ENCODE data around the gene EIF3I.

The EIF3I gene

DNA sequence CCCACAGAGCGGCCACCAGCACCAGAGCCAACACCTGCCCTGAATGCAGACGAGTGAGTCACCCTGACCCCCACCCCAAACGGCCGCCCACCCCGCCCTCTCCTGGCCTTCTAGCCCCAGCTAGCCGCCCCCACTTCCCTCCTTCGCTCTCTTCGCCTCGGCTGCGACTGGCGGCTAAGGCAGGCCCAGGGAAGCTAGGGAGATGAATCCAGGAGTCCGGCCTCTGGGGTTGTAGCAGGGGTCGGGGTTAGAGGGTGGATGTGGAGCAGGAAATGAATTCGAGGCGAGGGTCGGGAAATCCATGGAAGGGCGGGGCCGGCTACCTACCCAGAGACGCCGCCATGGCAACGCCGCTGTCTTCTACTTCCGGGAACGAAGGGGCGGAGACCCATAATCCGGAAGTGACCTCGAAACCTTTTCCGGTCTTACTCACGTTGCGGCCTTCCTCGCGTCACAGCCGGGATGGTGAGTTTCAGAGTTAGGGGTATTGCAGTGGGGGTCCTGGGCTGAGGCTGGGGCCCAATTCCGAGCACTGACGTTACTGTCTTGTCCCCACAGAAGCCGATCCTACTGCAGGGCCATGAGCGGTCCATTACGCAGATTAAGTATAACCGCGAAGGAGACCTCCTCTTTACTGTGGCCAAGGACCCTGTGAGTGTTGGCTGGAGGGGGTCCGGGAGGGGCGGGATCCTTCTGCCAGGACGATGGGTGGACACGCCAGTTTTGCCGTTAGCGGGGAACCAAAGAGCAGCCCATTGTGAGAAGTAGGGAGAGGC, at the start of gene EIF3I, which contains the start of gene TMEM234:
TSS of gene EIF3I (plus strand) at position 428 of the 776 bp plus-strand sequence. CDS start at position 463, 35 bp downstream.
TSS of gene TMEM234 (minus strand) at position 374 of the 776 bp plus-strand sequence. CDS start at position 343, 31 bp downstream.
- H3K4me3 ChIP-seq (ENCODE audit: low read depth in 1 of 2, low read length in 2 of 2) = peak within 1 kb of the TSS; percentile 93 to 97
- H3K4me1 ChIP-seq (ENCODE audit: insufficient read depth, low read length) = peaks cover 31% of the 10 kb centered on the region
- H3K27ac ChIP-seq (ENCODE audit: low read depth, low read length) = peak within 1 kb of the TSS; percentile 87
- no peaks in the 10 kb centered on the region for H3K9me3 ChIP-seq (ENCODE audit: low read length)
- peaks cover 30% of the 10 kb centered on the region for H3K36me3 ChIP-seq (ENCODE audit: insufficient read depth, low read length)
- H3K9ac ChIP-seq (ENCODE audit: low read length) = peak within 1 kb of the TSS; percentile 99
- H3K27me3 ChIP-seq (ENCODE audit: control insufficient read depth in 1 of 2, insufficient read depth in 2 of 2, low read length in 2 of 2) = no peaks in the 10 kb centered on the region

GRCh38 chr1:32172621-32173245, 49.5 kb upstream of the EIF3I start:
- H3K4me3 ChIP-seq (ENCODE audit: low read depth in 1 of 2, low read length in 2 of 2) = no peak overlapping the region
- no peak overlapping the region for H3K9ac ChIP-seq (ENCODE audit: low read length)
- no peaks in the 10 kb centered on the region for H3K27me3 ChIP-seq (ENCODE audit: control insufficient read depth in 1 of 2, insufficient read depth in 2 of 2, low read length in 2 of 2)
- H3K9me3 ChIP-seq (ENCODE audit: low read length) = no peaks in the 10 kb centered on the region
- no peak overlapping the region for H3K27ac ChIP-seq (ENCODE audit: low read depth, low read length)
- peaks cover 63% of the 10 kb centered on the region for H3K36me3 ChIP-seq (ENCODE audit: insufficient read depth, low read length)
- no peaks in the 10 kb centered on the region for H3K4me1 ChIP-seq (ENCODE audit: insufficient read depth, low read length)

GRCh38 chr1:32178380-32179192, 43.6 kb upstream of the EIF3I start:
- peak overlapping the region; percentile 92 for H3K27ac ChIP-seq (ENCODE audit: low read depth, low read length)
- H3K4me3 ChIP-seq (ENCODE audit: low read depth in 1 of 2, low read length in 2 of 2) = peak overlapping the region; percentile 72 to 79
- peaks cover 22% of the 10 kb centered on the region for H3K36me3 ChIP-seq (ENCODE audit: insufficient read depth, low read length)
- peak overlapping the region; percentile 58 for H3K9ac ChIP-seq (ENCODE audit: low read length)
- H3K4me1 ChIP-seq (ENCODE audit: insufficient read depth, low read length) = peaks cover 33% of the 10 kb centered on the region
- H3K27me3 ChIP-seq (ENCODE audit: control insufficient read depth in 1 of 2, insufficient read depth in 2 of 2, low read length in 2 of 2) = no peaks in the 10 kb centered on the region
- no peaks in the 10 kb centered on the region for H3K9me3 ChIP-seq (ENCODE audit: low read length)

DNA sequence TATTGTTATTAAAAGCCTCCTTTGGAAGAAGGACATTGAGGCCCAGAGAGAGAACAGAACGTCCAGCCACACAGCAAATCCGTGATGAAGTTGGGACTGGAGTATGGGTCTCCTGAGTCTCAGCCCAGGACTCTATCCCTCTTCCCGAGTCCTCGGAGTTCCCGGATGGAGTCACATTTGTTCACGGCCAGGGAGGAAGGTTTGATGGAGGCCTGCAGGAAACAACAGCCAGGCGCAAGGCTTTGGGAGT, 43.1 kb upstream of the EIF3I start:
- Histone ChIP-seq H3K4me1 (ENCODE audit: insufficient read depth, low read length) (peaks cover 35% of the 10 kb centered on the region), H3K36me3 (ENCODE audit: insufficient read depth, low read length) (peaks cover 20% of the 10 kb centered on the region), H3K9me3 (ENCODE audit: low read length) (no peaks in the 10 kb centered on the region), H3K9ac (ENCODE audit: low read length) (peak overlapping the region; percentile 58), H3K4me3 (ENCODE audit: low read depth in 1 of 2, low read length in 2 of 2) (peak overlapping the region; percentile 72 to 79), H3K27ac (ENCODE audit: low read depth, low read length) (peak overlapping the region; percentile 92), H3K27me3 (ENCODE audit: control insufficient read depth in 1 of 2, insufficient read depth in 2 of 2, low read length in 2 of 2) (no peaks in the 10 kb centered on the region)

DNA sequence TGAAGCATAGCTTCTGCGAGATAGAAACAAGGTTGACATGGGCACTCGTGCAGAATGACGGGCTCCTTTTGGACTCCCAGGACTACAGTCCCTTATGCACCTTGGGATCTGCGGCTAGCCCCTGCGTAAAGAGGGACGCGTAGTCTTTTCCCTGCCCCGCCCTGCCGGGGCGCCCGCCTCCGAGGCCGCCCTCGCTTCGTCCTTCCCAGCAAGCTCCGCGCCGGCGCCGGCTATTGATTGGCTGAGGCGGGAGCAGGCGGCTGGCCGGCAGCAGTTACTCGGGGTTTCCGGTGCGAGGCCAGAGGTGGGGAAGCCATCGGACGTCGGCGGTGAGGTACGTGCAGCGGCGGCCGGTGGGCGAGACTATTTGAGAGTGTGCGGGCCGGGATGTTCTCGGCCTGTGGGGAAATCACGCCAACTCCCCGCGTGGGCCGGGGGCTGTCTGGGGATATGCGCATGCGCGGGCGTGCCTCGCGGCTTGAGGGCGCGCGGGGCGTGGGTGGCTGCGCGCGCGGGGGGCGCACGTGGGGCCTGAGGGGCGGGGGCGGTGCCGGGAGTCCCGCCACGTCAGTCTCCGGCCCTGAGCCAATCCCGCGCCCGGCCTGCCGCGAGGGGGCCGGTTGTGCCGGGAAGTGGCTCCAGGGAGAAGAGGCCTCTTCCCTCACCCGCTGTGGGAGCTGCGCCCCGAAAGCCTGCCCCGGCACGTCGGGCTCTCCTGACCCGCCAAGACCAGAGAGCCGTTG, 42.6 kb upstream of the EIF3I start, which contains the start of gene TXLNA:
TSS of gene TXLNA (plus strand) at position 233 of the 743 bp plus-strand sequence. CDS start 671 bp downstream, outside the sequence.
- Histone ChIP-seq H3K9me3 (ENCODE audit: low read length) (no peaks in the 10 kb centered on the region), H3K4me3 (ENCODE audit: low read depth in 1 of 2, low read length in 2 of 2) (peak within 1 kb of the TSS; percentile 72 to 79), H3K27ac (ENCODE audit: low read depth, low read length) (peak within 1 kb of the TSS; percentile 92), H3K4me1 (ENCODE audit: insufficient read depth, low read length) (peaks cover 40% of the 10 kb centered on the region), H3K36me3 (ENCODE audit: insufficient read depth, low read length) (peaks cover 20% of the 10 kb centered on the region), H3K27me3 (ENCODE audit: control insufficient read depth in 1 of 2, insufficient read depth in 2 of 2, low read length in 2 of 2) (no peaks in the 10 kb centered on the region), H3K9ac (ENCODE audit: low read length) (peak within 1 kb of the TSS; percentile 70)

DNA sequence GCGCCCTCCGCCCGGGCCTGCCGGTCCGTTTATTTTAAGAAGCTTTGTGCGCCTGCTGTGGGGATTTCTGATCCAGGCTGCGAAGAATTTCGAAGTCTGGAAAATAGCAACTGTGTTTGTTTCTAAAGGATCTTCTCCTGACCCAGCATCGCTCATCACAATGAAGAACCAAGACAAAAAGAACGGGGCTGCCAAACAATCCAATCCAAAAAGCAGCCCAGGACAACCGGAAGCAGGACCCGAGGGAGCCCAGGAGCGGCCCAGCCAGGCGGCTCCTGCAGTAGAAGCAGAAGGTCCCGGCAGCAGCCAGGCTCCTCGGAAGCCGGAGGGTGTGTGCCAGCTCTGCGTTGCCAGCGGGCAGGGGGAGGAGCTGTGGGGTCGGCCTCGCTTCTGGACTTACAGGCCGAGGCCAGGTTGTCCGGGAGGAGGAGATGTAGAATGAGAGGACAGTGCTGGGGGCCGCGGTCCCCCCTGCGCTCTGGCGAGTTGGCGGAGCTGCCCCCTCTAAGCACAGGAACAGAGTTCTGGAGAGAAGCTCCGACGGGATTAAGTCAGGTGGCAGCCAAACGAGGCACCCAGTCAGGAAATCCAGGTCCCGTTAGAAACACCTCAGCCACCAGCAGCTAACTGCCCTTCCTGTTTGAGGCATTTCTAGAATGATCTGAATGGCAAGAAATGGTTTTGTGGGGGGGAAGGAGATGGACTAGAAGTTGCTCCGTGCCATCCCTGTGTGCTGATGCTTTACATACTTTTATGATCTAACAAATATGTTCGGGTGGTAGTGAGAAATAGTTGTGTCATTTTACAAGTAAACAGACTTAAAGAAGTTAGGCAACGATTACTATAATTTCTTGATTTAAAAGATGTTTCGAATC, 41.8 kb upstream of the EIF3I start:
- peak overlapping the region; percentile 92 for H3K27ac ChIP-seq (ENCODE audit: low read depth, low read length)
- H3K4me3 ChIP-seq (ENCODE audit: low read depth in 1 of 2, low read length in 2 of 2) = peak overlapping the region; percentile 72 to 79
- no peaks in the 10 kb centered on the region for H3K9me3 ChIP-seq (ENCODE audit: low read length)
- peak overlapping the region; percentile 70 for H3K9ac ChIP-seq (ENCODE audit: low read length)
- peaks cover 24% of the 10 kb centered on the region for H3K36me3 ChIP-seq (ENCODE audit: insufficient read depth, low read length)
- H3K27me3 ChIP-seq (ENCODE audit: control insufficient read depth in 1 of 2, insufficient read depth in 2 of 2, low read length in 2 of 2) = no peaks in the 10 kb centered on the region
- peaks cover 45% of the 10 kb centered on the region for H3K4me1 ChIP-seq (ENCODE audit: insufficient read depth, low read length)

DNA sequence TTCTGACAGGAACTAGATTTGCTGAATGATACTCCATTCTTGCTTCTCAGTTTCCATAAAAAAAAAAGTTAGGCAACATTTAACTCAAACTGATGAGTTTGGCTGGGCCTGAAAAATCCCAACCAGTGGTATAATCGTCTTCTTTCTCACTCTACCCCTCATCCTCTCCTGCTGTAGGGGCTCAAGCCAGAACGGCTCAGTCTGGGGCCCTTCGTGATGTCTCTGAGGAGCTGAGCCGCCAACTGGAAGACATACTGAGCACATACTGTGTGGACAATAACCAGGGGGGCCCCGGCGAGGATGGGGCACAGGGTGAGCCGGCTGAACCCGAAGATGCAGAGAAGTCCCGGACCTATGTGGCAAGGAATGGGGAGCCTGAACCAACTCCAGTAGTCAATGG, 41.1 kb upstream of the EIF3I start:
- peaks cover 45% of the 10 kb centered on the region for H3K4me1 ChIP-seq (ENCODE audit: insufficient read depth, low read length)

GRCh38 chr1:32181563-32181962, 40.6 kb upstream of the EIF3I start:
- Histone ChIP-seq H3K9me3 (ENCODE audit: low read length) (no peaks in the 10 kb centered on the region), H3K4me3 (ENCODE audit: low read depth in 1 of 2, low read length in 2 of 2) (peak overlapping the region in 1 of 2 donors; percentile 79), H3K27me3 (ENCODE audit: control insufficient read depth in 1 of 2, insufficient read depth in 2 of 2, low read length in 2 of 2) (no peaks in the 10 kb centered on the region), H3K36me3 (ENCODE audit: insufficient read depth, low read length) (peaks cover 33% of the 10 kb centered on the region), H3K4me1 (ENCODE audit: insufficient read depth, low read length) (peaks cover 45% of the 10 kb centered on the region), H3K9ac (ENCODE audit: low read length) (peak overlapping the region; percentile 70), H3K27ac (ENCODE audit: low read depth, low read length) (peak overlapping the region; percentile 46)

More for the DNA sequence above, 41.1 kb upstream of the EIF3I start:
- Histone ChIP-seq H3K36me3 (ENCODE audit: insufficient read depth, low read length) (peaks cover 28% of the 10 kb centered on the region), H3K4me3 (ENCODE audit: low read depth in 1 of 2, low read length in 2 of 2) (peak overlapping the region; percentile 72 to 79), H3K9me3 (ENCODE audit: low read length) (no peaks in the 10 kb centered on the region), H3K9ac (ENCODE audit: low read length) (peak overlapping the region; percentile 70), H3K27ac (ENCODE audit: low read depth, low read length) (peak overlapping the region; percentile 46), H3K27me3 (ENCODE audit: control insufficient read depth in 1 of 2, insufficient read depth in 2 of 2, low read length in 2 of 2) (no peaks in the 10 kb centered on the region)

- Histone ChIP-seq H3K9me3 (ENCODE audit: low read length) (no peaks in the 10 kb centered on the region), H3K9ac (ENCODE audit: low read length) (no peak overlapping the region), H3K27me3 (ENCODE audit: control insufficient read depth in 1 of 2, insufficient read depth in 2 of 2, low read length in 2 of 2) (no peaks in the 10 kb centered on the region), H3K36me3 (ENCODE audit: insufficient read depth, low read length) (peaks cover 36% of the 10 kb centered on the region), H3K27ac (ENCODE audit: low read depth, low read length) (no peak overlapping the region), H3K4me3 (ENCODE audit: low read depth in 1 of 2, low read length in 2 of 2) (peak overlapping the region in 1 of 2 donors; percentile 79), H3K4me1 (ENCODE audit: insufficient read depth, low read length) (peaks cover 45% of the 10 kb centered on the region)
Observed at GRCh38 chr1:32182060-32182459, 40.1 kb upstream of the EIF3I start.

- H3K27me3 ChIP-seq (ENCODE audit: control insufficient read depth in 1 of 2, insufficient read depth in 2 of 2, low read length in 2 of 2) = no peaks in the 10 kb centered on the region
- peaks cover 59% of the 10 kb centered on the region for H3K36me3 ChIP-seq (ENCODE audit: insufficient read depth, low read length)
- no peak overlapping the region for H3K9ac ChIP-seq (ENCODE audit: low read length)
- no peak overlapping the region for H3K27ac ChIP-seq (ENCODE audit: low read depth, low read length)
- H3K9me3 ChIP-seq (ENCODE audit: low read length) = no peaks in the 10 kb centered on the region
- H3K4me3 ChIP-seq (ENCODE audit: low read depth in 1 of 2, low read length in 2 of 2) = no peak overlapping the region
- peaks cover 35% of the 10 kb centered on the region for H3K4me1 ChIP-seq (ENCODE audit: insufficient read depth, low read length)
Observed at GRCh38 chr1:32184650-32185049, 37.6 kb upstream of the EIF3I start.

All from muscle layer of colon (tissue), 2 donors.